IPS-NIHi7 (cell line): ENCODE measurements around the gene NUP37.
"Not testable (repeated sequence)": the region's sequence is repeated elsewhere in the genome, so short reads cannot be mapped to it uniquely, and the experiment has no call there.

Experiments
- DNase-seq: peaks from one replicate; pipeline ENCODE4 v3.0.0; 2012; ENCODE audit warnings: mixed read lengths; ENCODE audit errors: extremely low spot score

The NUP37 gene, protein sequence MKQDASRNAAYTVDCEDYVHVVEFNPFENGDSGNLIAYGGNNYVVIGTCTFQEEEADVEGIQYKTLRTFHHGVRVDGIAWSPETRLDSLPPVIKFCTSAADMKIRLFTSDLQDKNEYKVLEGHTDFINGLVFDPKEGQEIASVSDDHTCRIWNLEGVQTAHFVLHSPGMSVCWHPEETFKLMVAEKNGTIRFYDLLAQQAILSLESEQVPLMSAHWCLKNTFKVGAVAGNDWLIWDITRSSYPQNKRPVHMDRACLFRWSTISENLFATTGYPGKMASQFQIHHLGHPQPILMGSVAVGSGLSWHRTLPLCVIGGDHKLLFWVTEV

DNA sequence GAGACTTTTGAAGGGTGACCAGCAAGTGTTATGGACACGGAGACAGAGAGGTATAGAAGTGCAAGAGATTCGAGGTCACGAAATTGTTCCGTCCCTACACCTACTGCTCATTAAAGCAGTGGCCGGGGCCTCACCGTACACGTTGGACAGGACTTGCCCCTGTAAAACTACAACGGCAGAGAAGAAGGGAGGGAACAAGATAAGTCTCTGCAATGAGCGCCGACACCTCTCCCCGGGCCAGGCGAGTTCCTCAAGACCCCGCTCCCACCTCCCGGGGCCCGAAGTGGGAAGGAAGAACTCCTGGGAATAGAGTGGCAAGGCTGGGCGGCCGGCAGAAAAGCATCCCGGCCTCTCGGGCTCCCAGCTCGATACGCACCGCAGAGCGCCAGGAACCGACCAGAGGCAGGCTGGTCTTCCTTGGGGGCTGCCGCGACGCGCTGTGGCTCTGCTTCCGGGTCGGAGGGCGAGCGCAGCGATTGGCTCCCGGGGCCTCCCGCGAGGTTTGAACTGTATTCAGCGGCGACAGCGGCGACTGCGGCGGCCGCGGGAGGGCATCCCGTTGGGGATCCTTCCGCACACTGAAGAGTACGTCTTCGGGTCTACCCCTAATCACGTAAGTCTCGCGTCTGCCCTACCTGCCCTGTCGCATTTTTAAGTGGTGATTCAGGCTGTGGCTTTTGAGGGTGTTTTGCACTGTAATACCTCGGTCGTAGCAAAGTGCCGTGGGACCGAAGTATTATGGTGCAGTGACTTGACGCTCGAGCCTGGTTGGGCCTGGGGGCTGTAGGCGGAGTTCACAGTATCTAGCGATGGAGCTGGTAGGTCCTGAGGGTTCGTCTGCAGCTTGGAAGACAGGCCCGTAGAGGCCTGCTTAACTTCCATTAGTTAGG lies at the start of gene NUP37, which contains the start of gene PARPBP:
TSS of gene NUP37 (minus strand) at position 441 of the 890 bp plus-strand sequence. CDS start 1,596 bp downstream, outside the sequence.
TSS of gene PARPBP (plus strand) at position 510 of the 890 bp plus-strand sequence. CDS start 3,706 bp downstream, outside the sequence.
- DNase-seq: peak; percentile 93

DNA sequence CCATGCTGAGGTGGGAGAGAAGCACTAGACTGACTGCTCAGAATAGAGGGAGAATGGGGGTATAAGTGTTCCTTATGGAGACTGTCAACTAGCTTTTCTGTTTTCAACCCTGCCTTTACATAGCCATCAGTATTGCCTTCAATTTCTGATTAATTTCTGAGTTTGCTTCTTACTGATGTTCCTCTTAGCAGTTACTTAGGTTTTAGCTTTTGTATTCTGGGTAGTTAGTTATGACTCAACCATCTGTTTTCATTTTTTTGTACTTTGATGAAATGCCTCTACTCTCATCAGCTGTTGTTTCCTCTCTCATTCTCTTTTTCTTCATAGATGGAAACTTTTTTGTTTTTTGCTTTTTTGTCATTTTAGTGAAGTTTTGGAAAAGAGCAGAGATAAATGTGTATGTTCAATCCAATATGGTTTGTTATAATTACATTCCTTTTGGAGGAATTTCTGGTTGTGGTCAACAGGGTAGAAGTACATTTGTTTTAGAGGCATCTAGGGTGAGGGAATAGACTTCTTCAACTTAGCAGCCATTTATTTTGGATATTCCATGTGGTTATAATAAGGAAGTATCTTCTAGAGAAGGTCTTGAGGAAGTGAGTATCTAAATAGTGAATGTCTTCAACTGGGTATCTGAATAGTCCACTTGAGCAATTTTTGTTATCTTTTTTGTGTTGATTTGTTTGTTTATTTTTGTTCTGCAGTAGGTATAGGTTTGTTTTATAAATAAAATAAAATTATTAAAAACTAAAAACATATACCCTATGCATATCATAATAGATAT lies 48.1 kb upstream of the NUP37 start:
- no peak for DNase-seq

DNA sequence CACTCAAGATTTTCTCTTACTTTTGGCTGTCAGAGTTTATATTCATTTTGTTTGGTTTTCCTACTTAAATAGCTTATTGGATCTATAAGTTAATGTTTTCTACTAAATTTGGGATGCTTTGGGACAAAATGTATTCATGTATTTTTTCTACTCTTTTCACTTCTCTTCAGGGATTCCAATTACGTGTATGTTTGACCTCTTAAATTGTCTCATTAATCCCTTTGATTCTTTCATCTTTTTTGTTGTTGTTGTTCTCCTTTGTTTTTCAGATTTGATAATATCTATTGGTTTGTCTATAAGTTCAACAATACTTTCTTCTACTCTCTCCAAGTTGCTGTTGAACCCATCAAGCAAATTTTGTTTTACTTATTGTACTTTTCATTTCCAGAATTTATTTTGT lies 43.5 kb upstream of the NUP37 start:
- DNase-seq: no peak

DNA sequence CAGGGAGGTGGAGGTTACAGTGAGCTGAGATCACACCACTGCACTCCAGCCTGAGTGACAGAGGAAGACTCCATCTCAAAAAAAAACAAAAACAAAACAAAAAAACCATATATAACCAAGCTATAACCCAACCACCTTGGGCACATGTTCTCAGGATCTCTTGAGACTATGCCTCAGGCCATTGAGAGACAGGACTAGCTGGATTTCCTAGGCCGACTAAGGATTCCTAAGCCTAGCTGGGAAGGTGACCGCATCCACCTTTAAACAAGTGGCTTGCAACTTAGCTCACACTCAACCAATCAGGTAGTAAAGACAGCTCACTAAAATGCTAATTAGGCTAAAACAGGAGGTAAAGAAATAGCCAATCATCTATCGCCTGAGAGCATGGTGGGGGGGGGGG lies 35.3 kb upstream of the NUP37 start:
- DNase-seq: not testable (repeated sequence)

DNA sequence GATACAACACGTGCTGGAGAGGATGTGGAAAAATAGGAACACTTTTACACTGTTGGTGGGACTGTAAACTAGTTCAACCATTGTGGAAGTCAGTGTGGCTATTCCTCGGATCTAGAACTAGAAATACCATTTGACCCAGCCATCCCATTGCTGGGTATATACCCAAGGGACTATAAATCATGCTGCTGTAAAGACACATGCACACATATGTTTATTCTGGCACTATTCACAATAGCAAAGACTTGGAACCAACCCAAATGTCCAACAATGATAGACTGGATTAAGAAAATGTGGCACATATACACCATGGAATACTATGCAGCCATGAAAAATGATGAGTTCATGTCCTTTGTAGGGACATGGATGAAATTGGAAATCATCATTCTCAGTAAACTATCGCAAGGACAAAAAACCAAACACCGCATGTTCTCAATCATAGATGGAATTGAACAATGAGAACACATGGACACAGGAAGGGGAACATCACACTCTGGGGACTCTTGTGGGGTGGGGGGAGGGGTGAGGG lies 27.2 kb upstream of the NUP37 start:
- DNase-seq: not testable (repeated sequence)

DNA sequence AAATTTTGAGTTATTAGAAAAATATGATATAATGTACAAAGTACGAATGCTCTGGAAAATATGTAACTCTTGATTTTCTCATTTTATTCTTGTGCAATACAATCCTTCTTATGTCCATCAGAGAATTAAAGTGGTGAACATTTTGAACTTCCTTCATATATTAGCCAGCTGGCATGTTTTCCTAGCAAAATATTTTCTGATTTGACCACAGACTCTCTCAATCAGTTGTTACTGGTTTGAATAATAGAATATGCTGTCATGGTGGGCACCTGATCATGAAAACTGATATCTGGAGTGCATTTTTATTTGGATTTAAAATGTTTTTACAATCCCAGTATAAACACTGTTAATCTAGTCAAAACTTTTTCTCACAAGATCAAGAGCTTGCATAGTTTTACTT lies 24.3 kb upstream of the NUP37 start:
- no peak for DNase-seq

DNA sequence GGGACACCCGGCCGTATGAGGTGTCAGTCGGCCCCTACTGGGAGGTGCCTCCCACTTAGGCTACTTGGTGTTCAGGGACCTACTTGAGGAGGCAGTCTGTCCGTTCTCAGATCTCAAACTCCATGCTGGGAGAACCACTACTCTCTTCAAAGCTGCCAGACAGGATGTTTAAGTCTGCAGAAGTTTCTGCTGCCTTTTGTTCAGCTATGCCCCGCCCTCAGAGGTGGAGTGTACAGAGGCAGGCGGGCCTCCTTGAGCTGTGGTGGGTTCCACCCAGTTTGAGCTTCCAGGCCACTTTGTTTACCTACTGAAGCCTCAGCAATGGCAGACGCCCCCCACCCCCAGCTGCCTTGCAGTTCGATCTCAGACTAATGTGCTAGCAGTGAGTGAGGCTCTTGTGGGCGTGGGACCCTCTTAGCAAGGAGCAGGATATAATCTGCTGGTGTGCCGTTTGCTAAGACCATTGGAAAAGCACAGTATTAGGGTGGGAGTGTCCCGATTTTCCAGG lies 23.0 kb upstream of the NUP37 start:
- not testable (repeated sequence) for DNase-seq

DNA sequence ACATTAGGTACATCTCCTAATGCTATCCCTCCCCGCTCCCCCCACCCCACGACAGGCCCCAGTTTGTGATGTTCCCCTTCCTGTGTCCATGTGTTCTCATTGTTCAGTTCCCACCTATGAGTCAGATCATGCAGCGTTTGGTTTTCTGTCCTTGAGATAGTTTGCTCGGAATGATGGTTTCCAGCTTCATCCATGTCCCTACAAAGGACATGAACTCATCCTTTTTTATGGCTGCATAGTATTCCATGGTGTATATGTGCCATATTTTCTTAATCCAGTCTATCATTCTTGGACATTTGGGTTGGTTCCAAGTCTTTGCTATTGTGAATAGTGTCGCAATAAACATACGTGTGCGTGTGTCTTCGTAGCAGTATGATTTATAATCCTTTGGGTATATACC lies 17.7 kb upstream of the NUP37 start:
- not testable (repeated sequence) for DNase-seq

DNA sequence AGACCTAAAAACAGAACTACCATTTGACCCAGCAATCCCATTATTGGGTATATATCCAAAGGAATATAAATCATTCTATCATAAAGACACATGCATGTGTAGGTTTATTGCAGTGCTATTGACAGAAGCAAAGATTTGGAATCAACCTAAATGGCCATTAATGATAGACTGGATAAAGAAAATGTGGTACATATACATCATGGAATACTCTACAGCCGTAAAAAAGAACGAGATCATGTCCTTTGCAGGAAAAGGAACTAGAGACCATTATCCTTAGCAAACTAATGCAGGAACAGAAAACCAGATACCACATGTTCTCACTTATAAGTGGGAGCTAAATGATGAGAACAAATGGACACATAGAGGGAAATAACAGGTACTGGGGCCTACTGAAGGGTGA lies 11.5 kb upstream of the NUP37 start:
- not testable (repeated sequence) for DNase-seq

DNA sequence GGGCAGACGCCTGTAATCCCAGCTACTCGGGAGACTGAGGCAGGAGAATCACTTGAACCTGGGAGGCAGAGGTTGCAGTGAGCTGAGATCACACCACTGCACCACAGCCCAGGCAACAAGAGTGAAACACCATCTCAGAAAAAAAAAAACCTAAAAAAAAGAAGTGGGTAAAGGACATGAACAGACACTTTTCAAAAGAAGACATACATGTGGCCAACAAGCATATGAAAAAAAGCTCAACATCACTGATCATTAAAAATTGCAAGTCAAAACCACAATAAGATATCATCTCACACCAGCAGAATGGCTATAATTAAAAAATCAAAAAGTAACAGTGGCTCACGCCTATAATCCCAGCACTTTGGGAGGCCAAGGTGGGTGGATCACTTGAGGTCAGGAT lies 10.8 kb upstream of the NUP37 start:
- not testable (repeated sequence) for DNase-seq

DNA sequence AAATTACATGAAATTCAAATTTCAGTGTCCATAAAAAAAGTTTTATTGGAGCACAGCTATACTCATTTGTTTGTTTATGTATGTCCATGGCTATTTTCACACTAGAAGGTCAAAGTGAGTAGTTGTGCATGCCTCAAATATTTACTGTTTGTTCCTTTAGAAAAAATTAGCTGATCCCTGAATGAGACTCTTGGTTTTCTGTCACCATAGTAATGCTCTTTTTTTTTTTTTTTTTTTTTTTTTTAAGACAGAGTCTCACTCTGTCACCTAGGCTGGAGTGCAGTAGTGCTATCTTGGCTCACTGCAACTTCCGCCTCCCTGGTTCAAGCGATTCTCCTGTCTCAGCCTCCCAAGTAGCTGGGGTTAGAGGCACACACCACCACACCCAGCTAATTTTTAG lies 1.4 kb upstream of the NUP37 start:
- not testable (repeated sequence) for DNase-seq

DNA sequence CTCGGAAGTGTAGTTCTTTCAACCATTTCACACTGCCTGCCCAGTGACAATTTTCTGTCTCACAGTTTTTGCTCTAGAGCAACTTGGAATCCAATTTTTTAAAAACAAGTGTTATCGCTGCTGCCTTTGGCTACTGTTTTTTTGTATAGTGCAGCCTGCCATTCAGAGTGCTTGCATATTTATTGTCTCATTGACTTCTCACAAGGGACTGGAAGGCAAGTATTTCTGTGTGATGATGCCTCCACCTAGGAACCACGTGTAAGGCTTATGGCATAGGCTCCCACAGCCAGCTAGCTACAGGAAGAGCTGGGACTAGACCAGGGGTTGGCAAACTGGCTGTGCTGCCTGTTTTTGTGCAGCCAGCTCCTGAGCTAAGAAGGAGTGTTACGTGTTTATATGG lies 972 bp upstream of the NUP37 start:
- peak; percentile 19 for DNase-seq

DNA sequence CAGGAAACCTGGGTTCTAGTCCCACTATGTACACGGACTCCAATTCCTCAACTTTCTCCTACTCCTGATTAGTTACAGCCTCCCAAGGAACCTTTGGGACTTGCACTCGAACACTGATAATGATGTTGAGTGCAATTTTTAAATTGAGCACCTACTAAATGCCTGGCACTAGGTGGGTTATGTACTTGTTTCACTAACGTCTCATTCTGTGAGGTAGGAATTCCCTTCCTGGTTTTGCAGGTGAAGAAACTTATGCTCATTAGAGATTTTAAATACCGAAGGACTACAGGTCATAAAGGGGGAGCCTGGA lies 605 bp upstream of the NUP37 start:
- DNase-seq: peak; percentile 4

DNA sequence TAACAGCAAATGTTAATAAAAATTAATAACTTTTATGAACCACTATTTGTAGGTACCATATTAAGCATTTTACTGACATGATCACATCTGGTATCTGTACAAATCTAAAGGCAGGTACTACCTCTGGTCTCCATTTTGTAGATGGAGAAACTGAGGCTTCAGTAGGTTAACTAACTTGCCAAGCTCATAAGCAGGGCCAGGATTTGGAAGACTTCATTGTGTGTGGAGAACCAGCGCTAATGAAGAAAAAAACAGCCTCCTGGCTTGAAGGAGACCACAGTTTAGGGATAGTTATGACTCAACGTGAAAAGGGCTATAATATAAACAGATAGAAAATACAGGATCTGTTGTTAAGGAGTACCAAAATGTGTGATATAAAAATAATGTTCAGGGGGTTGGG lies 1.0 kb downstream of the NUP37 start:
- no peak for DNase-seq

DNA sequence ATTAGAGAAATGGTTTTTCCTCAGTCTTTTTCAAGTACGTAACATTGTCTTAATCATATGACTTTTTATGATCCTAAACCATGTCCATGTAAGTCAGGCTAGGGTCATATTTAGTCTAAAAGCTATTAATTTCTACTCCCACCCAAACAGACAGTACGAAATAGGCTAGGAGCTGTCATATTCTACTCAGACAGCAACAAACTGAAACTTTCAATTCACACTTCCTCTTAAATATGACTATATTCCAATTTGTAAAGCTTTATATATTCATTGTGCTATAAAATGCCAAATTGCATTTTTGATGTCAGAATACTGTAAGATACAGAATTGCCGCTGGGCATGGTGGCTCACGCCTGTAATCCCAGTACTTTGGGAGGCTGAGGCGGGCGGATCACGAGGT lies 3.5 kb downstream of the NUP37 start:
- DNase-seq: no peak

DNA sequence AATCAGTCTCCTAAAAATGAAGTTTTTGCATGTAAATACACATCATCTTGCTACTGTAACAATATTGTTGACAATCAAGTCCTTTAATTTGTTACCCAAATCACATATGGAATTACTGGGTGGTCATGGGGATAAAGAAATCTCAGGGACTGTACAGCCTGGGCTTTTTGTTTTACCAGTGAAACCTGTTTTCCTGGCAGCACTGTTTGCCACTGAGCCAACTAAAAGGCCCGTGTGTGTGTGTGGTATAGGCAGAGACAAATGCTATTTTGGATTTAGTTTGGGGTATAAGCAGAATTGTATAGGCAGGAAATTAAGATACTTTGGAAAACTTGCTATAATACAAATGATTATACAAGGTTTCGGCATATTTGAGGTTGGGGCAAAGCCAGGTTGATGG lies 5.7 kb downstream of the NUP37 start:
- DNase-seq: no peak

DNA sequence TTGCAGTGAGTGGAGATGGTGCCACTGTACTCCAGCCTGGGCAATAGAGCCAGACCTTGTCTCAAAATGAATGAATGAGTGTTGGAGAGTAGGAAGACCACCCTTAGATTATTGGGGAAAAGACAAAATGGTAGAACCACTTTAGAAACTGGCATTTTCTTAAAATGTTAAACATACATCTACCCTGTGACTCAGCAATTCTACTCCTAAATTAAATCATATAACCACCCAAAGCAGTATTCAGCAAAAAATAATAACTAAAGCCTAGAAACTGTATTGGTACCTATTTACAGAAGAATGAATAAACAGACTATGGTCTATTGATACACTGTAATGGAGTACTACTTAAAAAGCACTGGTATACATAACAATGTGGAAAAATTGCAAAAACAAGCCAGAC lies 9.1 kb downstream of the NUP37 start:
- no peak for DNase-seq

DNA sequence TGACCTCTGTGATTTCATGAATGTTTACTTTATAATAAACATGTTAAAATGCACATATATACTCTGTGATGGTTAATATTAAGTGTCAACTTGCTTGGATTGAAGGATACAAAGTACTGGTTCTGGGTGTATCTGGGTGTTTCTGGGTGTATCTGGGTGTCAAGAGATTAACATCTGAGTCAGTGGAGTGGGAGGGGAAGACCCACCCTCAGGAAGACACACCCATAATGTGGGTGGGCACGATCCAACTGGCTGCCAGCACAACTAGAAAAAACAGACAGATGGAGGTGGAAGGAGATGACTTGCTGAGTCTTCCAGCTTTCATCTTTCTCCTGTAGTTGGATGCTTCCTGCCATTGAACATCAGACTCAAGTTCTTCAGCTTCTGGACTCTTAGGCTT lies 11.9 kb downstream of the NUP37 start:
- no peak for DNase-seq

DNA sequence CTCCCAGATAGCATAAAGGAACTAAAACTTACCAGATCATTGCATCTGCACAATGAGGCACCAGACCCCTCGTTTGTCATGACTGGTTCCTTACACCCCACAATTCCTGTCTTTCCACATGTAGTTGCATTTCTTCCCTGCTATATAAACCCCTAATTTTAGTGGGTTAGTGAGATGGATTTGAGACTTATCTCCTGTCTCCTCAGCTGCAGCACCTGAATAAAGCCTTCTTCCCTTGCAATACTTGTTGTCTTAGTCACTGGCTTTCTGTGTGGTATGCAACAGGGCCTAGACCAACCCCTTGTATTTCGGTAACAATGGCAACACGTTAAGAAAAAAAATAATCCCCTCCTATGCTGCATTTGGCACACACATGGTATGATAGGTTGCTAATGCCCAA lies 13.0 kb downstream of the NUP37 start:
- DNase-seq: no peak

DNA sequence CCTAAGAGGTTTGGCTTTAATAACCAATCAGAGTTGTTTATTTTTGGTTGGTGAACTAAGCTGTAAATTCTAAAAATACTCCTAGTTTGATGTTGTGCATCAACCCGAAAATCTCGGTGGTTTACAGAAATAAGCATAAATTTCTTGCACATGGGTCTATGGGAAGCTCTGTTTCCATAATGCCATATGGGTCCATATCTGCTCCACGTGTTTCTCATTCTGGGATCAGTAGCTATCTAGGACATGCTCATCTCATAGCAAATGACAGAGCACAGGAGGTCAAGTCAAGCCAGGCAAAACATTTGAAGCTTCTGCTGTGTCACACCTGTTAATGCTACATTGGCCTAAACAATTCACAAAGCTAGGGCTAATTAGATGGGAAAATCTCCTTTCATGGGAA lies 23.1 kb downstream of the NUP37 start:
- DNase-seq: no peak

DNA sequence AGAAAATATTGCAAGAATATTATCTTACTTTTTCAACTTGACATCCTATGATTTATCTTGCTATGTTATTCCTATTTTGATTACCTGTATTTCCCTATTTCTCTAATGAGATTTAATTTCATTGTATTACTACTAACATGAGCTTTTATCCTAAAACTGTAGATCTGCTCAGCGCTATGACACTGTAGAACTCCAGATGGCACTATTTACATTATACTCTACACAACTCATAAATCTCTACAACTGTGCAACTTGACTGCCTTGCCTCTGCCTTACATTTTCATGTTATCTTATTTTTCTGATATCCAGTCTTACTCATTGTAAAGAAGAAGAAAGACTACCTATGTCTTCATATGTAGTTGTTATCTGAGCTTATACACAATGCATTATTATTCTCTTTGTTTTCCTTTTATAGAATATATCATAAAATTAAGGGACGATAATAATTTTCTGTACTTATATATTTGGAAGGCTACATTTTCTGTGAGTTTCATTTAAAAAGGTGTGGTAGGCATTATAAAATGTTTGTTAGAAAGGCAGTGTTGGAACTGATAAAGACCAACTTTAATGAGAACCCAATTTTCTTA lies 24.1 kb downstream of the NUP37 start:
- no peak for DNase-seq
